Nephron progenitor cell (in vitro differentiated cells): ENCODE measurements around the gene PNLIP.
A peak's percentile ranks its signal among the peaks of the same experiment; 100 is the strongest.

ENCODE experiments used
- DNase-seq: peaks from one replicate; pipeline ENCODE4 v3.0.0; 2021
- H3K27ac Mint-ChIP-seq: 2 replicates; pipeline ENCODE4 v1.8.0; 2021; ENCODE audit warnings: mild to moderate bottlenecking, moderate library complexity, mixed read lengths
- H3K27me3 Mint-ChIP-seq: 2 replicates; pipeline ENCODE4 v1.8.0; 2021; ENCODE audit warnings: mild to moderate bottlenecking, low read depth, mixed read lengths; ENCODE audit not compliant: poor library complexity
- H3K36me3 Mint-ChIP-seq: 2 replicates; pipeline ENCODE4 v1.8.0; 2021; ENCODE audit warnings: low read depth, mixed read lengths
- H3K4me1 Mint-ChIP-seq: 2 replicates; pipeline ENCODE4 v1.8.0; 2021; ENCODE audit warnings: mixed read lengths
- H3K4me3 Mint-ChIP-seq: 2 replicates; pipeline ENCODE4 v1.8.0; 2021; ENCODE audit warnings: mild to moderate bottlenecking, moderate library complexity, mixed read lengths
- H3K9me3 Mint-ChIP-seq: 2 replicates; pipeline ENCODE4 v1.8.0; 2021; ENCODE audit warnings: mild to moderate bottlenecking, moderate library complexity, mixed read lengths
- TF ChIP-seq, protein P1 (sequence below): fragments of 200-600 bp; sonication (generic); IDR thresholded peaks from 2 replicates; pipeline ENCODE4 v1.5.0; 2021; ENCODE audit warnings: antibody characterized with exemption

PNLIP gene

DNA sequence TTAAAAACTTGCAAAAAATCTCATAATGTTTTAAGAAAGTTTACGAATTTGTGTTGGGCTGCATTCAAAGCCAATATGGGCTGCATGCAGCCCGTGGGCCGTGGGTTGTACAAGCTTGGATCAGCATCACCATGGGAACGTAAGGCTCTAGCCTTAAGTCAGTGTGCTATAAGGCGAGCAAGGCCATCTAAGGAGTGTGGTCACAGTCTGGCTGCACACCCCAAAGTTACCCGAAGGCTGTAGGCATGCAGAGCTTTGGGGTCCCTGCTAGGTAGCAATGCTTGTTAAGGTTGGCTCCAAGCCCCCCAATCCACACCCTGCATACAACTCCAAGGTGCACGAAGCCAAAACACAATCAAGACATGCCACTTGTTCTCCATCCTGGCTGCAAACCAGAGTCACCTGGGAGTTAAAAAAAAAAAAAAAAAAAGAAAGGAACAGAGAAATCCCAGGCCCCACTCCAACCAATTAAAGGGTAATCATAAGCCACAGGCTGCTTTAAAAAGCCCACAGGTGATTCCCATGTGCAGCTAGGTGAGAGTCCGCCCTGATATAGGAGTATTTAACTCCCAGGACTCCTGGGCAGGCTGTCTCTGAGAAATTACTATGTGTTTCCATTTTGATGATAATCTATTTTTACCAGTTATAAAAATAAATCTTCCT, 66.5 kb downstream of the PNLIP start:
- H3K36me3 Mint-ChIP-seq, result no peaks in the 10 kb centered on the region
- no peak overlapping the region for H3K27ac Mint-ChIP-seq
- peaks cover 3% of the 10 kb centered on the region for H3K9me3 Mint-ChIP-seq
- H3K27me3 Mint-ChIP-seq, result peaks cover 37% of the 10 kb centered on the region
- DNase-seq, result no peak
- TF ChIP-seq, protein P1, sequence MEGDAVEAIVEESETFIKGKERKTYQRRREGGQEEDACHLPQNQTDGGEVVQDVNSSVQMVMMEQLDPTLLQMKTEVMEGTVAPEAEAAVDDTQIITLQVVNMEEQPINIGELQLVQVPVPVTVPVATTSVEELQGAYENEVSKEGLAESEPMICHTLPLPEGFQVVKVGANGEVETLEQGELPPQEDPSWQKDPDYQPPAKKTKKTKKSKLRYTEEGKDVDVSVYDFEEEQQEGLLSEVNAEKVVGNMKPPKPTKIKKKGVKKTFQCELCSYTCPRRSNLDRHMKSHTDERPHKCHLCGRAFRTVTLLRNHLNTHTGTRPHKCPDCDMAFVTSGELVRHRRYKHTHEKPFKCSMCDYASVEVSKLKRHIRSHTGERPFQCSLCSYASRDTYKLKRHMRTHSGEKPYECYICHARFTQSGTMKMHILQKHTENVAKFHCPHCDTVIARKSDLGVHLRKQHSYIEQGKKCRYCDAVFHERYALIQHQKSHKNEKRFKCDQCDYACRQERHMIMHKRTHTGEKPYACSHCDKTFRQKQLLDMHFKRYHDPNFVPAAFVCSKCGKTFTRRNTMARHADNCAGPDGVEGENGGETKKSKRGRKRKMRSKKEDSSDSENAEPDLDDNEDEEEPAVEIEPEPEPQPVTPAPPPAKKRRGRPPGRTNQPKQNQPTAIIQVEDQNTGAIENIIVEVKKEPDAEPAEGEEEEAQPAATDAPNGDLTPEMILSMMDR, result no peak
- no peak overlapping the region for H3K4me3 Mint-ChIP-seq
- H3K4me1 Mint-ChIP-seq, result peaks cover 11% of the 10 kb centered on the region

DNA sequence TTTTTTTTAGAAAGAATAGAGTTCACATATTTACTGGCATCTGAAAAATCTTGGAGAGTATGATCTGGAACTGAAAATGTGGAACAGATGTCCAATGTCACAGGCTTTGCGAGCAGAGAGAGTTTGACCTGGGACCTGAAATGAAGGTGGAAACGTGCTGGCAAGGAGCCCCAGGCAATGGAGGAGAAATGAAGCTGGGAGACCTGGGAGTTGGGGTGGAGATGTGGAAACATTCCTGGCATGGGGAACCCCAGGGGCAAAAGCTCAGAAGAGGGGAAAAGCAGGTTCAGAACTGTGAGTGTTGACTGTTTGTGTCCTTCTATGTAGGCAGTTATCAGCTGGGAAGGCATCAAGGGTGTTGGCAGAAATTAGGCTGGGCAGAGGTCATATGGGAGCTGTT, 67.7 kb downstream of the PNLIP start:
- peaks cover 7% of the 10 kb centered on the region for H3K4me1 Mint-ChIP-seq
- no peak overlapping the region for H3K4me3 Mint-ChIP-seq
- H3K27ac Mint-ChIP-seq, result peak overlapping the region; percentile 46
- TF ChIP-seq, protein P1, result no peak
- no peaks in the 10 kb centered on the region for H3K36me3 Mint-ChIP-seq
- DNase-seq, result no peak
- H3K9me3 Mint-ChIP-seq, result peaks cover 3% of the 10 kb centered on the region
- peaks cover 40% of the 10 kb centered on the region for H3K27me3 Mint-ChIP-seq

DNA sequence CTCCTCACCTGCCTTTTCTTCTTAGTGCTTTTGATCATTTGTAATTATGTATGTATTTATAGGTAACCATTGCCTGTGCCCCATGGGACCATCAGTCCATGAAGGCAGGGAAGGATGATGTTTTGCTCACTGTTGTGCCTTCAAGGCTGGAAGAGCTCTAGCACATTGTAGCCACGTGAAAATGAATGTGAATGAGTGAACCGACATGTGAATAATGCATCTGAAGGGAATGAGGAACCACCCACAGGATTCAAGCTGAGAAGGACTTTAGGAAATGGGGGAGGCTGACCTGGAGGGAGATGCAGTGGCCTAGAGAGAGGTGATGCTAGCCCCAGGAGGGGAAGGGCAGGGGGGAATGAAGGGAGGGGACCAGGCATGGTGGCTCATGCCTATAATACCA, 69.1 kb downstream of the PNLIP start:
- peaks cover 39% of the 10 kb centered on the region for H3K27me3 Mint-ChIP-seq
- H3K4me1 Mint-ChIP-seq, result no peaks in the 10 kb centered on the region

DNA sequence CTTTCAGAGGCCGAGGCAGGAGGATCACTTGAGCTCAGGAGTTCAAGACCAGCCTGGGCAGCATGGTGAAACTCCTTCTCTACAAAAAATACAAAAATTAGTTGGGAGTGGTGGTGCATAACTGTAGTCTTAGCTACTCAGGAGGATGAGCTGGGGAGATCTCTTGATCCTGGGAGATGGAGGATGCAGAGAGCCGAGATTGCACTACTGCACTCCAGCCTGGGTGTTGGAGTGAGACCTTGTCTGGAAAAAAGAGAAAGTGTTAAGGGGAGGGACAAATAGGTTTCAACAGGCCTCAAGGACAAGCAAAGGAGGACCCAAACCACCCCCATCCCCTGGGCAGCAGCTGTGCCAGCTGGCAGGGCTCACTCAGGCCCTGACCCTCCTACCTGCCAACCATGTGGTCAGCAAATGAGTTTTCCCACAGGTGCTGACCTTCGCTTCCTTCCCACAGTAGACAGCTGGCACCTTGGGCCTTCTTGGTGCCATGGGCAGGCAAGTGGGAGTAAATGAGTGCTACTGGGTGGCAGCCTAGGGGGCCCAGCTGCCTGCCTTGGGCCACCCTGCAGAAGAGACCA, 69.6 kb downstream of the PNLIP start:
- H3K4me3 Mint-ChIP-seq, result no peak overlapping the region
- H3K4me1 Mint-ChIP-seq, result no peaks in the 10 kb centered on the region
- H3K9me3 Mint-ChIP-seq, result peaks cover 3% of the 10 kb centered on the region
- H3K27me3 Mint-ChIP-seq, result peaks cover 37% of the 10 kb centered on the region
- TF ChIP-seq, protein P1, result no peak
- DNase-seq, result no peak
- H3K27ac Mint-ChIP-seq, result no peak overlapping the region
- H3K36me3 Mint-ChIP-seq, result no peaks in the 10 kb centered on the region

More for the DNA sequence above, 69.1 kb downstream of the PNLIP start:
- DNase-seq, result no peak
- Mint-ChIP-seq H3K9me3 (peaks cover 3% of the 10 kb centered on the region), H3K36me3 (no peaks in the 10 kb centered on the region), H3K27ac (no peak overlapping the region), H3K4me3 (no peak overlapping the region)
- TF ChIP-seq, protein P1, result no peak
